ENCODE measurements around the gene CTBP2. TPM values are rescaled to one million over a fixed set of nuclear protein-coding genes. Genes with fewer than 3 reads are reported as not detected.

Gene CTBP2
- total RNA-seq, 1 donor from 2014 or later = 90.6 TPM

DNA sequence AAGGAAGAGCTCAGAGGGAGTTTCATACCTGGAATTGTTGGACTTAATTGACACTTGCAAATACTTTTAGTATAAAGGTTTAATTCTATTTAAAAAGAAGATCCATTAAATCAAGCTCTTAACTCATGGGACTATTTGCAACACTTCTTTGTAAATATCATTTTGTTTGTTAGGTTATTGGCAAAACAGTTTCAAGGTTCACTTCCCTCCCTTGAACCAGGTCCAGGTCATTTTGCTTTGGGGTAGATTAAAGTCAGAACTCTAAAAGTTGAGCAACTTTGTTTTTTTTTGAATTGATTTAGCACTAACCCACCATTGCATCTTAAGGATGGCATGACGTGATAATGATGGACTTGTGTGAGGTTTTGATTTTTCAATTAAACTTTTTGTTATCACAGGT is 172.6 kb downstream of the CTBP2 start:
- peaks cover 38% of the 10 kb centered on the region for H3K36me3 Mint-ChIP-seq (ENCODE audit: low read depth)
- TF ChIP-seq, protein P1, sequence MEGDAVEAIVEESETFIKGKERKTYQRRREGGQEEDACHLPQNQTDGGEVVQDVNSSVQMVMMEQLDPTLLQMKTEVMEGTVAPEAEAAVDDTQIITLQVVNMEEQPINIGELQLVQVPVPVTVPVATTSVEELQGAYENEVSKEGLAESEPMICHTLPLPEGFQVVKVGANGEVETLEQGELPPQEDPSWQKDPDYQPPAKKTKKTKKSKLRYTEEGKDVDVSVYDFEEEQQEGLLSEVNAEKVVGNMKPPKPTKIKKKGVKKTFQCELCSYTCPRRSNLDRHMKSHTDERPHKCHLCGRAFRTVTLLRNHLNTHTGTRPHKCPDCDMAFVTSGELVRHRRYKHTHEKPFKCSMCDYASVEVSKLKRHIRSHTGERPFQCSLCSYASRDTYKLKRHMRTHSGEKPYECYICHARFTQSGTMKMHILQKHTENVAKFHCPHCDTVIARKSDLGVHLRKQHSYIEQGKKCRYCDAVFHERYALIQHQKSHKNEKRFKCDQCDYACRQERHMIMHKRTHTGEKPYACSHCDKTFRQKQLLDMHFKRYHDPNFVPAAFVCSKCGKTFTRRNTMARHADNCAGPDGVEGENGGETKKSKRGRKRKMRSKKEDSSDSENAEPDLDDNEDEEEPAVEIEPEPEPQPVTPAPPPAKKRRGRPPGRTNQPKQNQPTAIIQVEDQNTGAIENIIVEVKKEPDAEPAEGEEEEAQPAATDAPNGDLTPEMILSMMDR (IDR thresholded peaks at IDR 0.05) = no peak
- no peak overlapping the region for H3K4me3 Mint-ChIP-seq (ENCODE audit: unreplicated experiment)
- H3K9me3 Mint-ChIP-seq (ENCODE audit: low read depth) = no peaks in the 10 kb centered on the region
- no peak overlapping the region for H3K27ac Mint-ChIP-seq (ENCODE audit: unreplicated experiment)
- DNase-seq (ENCODE audit: low spot score) = no peak
- no peaks in the 10 kb centered on the region for H3K27me3 Mint-ChIP-seq (ENCODE audit: low read depth)
- peaks cover 11% of the 10 kb centered on the region for H3K4me1 Mint-ChIP-seq (ENCODE audit: low read depth)

GRCh38 chr10:124985162-124985561 is 175.2 kb downstream of the CTBP2 start:
- no peaks in the 10 kb centered on the region for H3K27me3 Mint-ChIP-seq (ENCODE audit: low read depth)
- H3K4me1 Mint-ChIP-seq (ENCODE audit: low read depth) = peaks cover 10% of the 10 kb centered on the region
- H3K27ac Mint-ChIP-seq (ENCODE audit: unreplicated experiment) = no peak overlapping the region
- H3K36me3 Mint-ChIP-seq (ENCODE audit: low read depth) = peaks cover 35% of the 10 kb centered on the region
- DNase-seq (ENCODE audit: low spot score) = no peak
- TF ChIP-seq, protein P1 (IDR thresholded peaks at IDR 0.05) = no peak
- H3K9me3 Mint-ChIP-seq (ENCODE audit: low read depth) = no peaks in the 10 kb centered on the region
- H3K4me3 Mint-ChIP-seq (ENCODE audit: unreplicated experiment) = no peak overlapping the region

DNA sequence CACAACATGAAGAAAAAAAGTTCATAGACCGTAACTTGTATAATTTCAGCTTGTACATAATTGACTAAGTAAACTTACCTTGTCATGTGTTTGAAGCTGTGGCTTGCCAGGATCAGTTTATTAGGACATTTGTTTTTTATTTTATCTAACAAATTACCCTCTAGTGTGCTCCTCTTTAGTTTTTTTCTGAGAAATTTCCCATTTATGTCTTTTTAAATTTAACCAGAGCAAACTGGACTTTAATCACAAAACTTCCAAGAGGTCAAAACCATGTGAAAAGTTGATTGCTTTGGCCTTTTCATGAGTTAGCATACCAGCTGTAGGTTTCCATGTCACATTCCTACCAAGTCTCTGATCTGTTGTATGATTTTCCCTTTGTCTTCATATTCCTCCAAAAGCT is 176.0 kb downstream of the CTBP2 start:
- Mint-ChIP-seq H3K9me3 (ENCODE audit: low read depth) (no peaks in the 10 kb centered on the region), H3K27me3 (ENCODE audit: low read depth) (no peaks in the 10 kb centered on the region), H3K4me3 (ENCODE audit: unreplicated experiment) (no peak overlapping the region), H3K27ac (ENCODE audit: unreplicated experiment) (no peak overlapping the region), H3K4me1 (ENCODE audit: low read depth) (peaks cover 8% of the 10 kb centered on the region), H3K36me3 (ENCODE audit: low read depth) (peaks cover 33% of the 10 kb centered on the region)
- DNase-seq (ENCODE audit: low spot score) = no peak
- TF ChIP-seq, protein P1 (IDR thresholded peaks at IDR 0.05) = no peak

- Mint-ChIP-seq H3K36me3 (ENCODE audit: low read depth) (peaks cover 29% of the 10 kb centered on the region), H3K9me3 (ENCODE audit: low read depth) (no peaks in the 10 kb centered on the region), H3K27me3 (ENCODE audit: low read depth) (no peaks in the 10 kb centered on the region), H3K4me1 (ENCODE audit: low read depth) (peaks cover 6% of the 10 kb centered on the region), H3K27ac (ENCODE audit: unreplicated experiment) (peak overlapping the region; percentile 42), H3K4me3 (ENCODE audit: unreplicated experiment) (no peak overlapping the region)
- DNase-seq (ENCODE audit: low spot score) = no peak
- TF ChIP-seq, protein P1 (IDR thresholded peaks at IDR 0.05) = no peak
Observed at GRCh38 chr10:124983321-124983720, 177.0 kb downstream of the CTBP2 start.

GRCh38 chr10:124978376-124978725 is 182.0 kb downstream of the CTBP2 start:
- H3K4me1 Mint-ChIP-seq (ENCODE audit: low read depth) = peaks cover 19% of the 10 kb centered on the region
- H3K4me3 Mint-ChIP-seq (ENCODE audit: unreplicated experiment) = no peak overlapping the region
- H3K9me3 Mint-ChIP-seq (ENCODE audit: low read depth) = no peaks in the 10 kb centered on the region
- no peaks in the 10 kb centered on the region for H3K27me3 Mint-ChIP-seq (ENCODE audit: low read depth)
- TF ChIP-seq, protein P1 (IDR thresholded peaks at IDR 0.05) = no peak
- no peak for DNase-seq (ENCODE audit: low spot score)
- H3K27ac Mint-ChIP-seq (ENCODE audit: unreplicated experiment) = no peak overlapping the region
- H3K36me3 Mint-ChIP-seq (ENCODE audit: low read depth) = peaks cover 24% of the 10 kb centered on the region
